ENCODE measurements around the gene NHS. TPM values are rescaled to one million over a fixed set of nuclear protein-coding genes. Genes with fewer than 3 reads are reported as not detected.
A peak's percentile ranks its signal among the peaks of the same experiment; 100 is the strongest.

The NHS gene
- total RNA-seq, 1 donor from 2014 or later: 12.1 TPM

DNA sequence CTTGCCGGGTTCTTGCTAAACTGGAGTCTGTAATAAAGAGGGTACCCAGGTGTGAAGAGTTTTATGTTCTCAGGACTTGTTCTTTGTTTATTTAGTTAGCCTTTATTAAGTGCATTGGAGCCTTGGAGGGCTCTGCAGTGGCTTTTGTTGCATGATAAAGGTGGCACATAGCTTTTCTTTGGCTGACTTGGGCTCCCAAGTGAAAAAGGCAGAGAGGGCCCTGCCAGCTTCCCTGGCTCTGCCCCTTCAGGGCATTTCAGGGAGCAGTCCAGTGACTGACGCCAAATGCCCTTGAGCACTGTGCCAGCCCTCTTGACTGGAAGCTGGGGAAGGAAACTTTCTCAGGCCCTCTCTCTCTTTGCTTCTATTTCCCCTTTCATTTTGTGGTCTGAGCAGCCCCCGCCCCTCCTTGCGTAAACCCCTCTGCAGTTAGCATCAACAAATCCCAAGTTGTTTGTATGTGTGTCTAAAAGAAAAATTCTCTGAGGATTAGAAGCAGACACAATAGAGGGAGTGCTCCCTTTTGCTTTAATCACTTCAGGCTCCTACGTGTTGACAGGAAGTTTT is 152.2 kb downstream of the NHS start:
- Mint-ChIP-seq H3K27me3 (ENCODE audit: insufficient read depth, low read depth) (peaks cover 10% of the 10 kb centered on the region), H3K27ac (peak overlapping the region; percentile 28), H3K4me3 (no peak overlapping the region), H3K4me1 (peaks cover 67% of the 10 kb centered on the region), H3K9me3 (no peaks in the 10 kb centered on the region), H3K36me3 (no peaks in the 10 kb centered on the region)
- Histone ChIP-seq H3K79me2 (ENCODE audit: low read depth) (no peaks in the 10 kb centered on the region), H3K4me1 (peaks cover 15% of the 10 kb centered on the region), H3K4me2 (peak overlapping the region; percentile 52), H3K27me3 (no peaks in the 10 kb centered on the region), H3K36me3 (no peaks in the 10 kb centered on the region), H3K27ac (no peak overlapping the region), H3K9ac (no peak overlapping the region), H3K4me3 (no peak overlapping the region), H2AFZ (replicated peaks) (no peak overlapping the region), H3K9me3 (ENCODE audit: low read depth) (no peaks in the 10 kb centered on the region), H3F3A (ENCODE audit: low read depth) (no peaks in the 10 kb centered on the region), H4K20me1 (ENCODE audit: low read depth) (no peaks in the 10 kb centered on the region)
- peak; percentile 25 for DNase-seq (ENCODE audit: low spot score)
- TF ChIP-seq, protein P1, sequence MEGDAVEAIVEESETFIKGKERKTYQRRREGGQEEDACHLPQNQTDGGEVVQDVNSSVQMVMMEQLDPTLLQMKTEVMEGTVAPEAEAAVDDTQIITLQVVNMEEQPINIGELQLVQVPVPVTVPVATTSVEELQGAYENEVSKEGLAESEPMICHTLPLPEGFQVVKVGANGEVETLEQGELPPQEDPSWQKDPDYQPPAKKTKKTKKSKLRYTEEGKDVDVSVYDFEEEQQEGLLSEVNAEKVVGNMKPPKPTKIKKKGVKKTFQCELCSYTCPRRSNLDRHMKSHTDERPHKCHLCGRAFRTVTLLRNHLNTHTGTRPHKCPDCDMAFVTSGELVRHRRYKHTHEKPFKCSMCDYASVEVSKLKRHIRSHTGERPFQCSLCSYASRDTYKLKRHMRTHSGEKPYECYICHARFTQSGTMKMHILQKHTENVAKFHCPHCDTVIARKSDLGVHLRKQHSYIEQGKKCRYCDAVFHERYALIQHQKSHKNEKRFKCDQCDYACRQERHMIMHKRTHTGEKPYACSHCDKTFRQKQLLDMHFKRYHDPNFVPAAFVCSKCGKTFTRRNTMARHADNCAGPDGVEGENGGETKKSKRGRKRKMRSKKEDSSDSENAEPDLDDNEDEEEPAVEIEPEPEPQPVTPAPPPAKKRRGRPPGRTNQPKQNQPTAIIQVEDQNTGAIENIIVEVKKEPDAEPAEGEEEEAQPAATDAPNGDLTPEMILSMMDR (IDR thresholded peaks at IDR 0.05): no peak
- TF ChIP-seq EZH2phosphoT487 (IDR thresholded peaks at IDR 0.05) (no peak), EZH2 (IDR thresholded peaks at IDR 0.05) (no peak)

DNA sequence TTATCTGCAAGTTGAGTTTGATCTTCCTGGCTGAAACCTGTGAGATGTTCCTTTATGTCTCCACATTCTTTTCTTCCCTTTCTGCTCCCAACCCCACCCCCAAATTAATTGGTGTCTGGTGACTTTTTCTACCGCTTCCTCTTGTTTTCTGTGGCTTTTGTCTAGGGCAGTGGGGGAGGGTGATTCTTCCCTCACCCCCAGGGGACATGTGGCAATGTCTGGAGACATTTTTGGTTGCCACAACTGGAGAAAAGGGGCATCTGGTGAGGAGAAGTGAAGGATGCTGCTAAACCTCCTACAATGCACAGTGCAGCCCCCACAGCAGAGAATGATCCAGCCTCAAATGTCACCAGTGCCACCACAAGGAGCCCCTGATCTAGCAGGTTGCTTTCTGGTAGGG is 152.9 kb downstream of the NHS start:
- Mint-ChIP-seq H3K4me1 (peaks cover 62% of the 10 kb centered on the region), H3K4me3 (no peak overlapping the region), H3K9me3 (no peaks in the 10 kb centered on the region), H3K36me3 (no peaks in the 10 kb centered on the region), H3K27ac (peak overlapping the region; percentile 38), H3K27me3 (ENCODE audit: insufficient read depth, low read depth) (peaks cover 7% of the 10 kb centered on the region)
- Histone ChIP-seq H3K36me3 (no peaks in the 10 kb centered on the region), H3K4me2 (peak overlapping the region; percentile 52), H3K27ac (no peak overlapping the region), H3K27me3 (no peaks in the 10 kb centered on the region), H2AFZ (replicated peaks) (no peak overlapping the region), H3K4me3 (no peak overlapping the region), H3K9ac (no peak overlapping the region), H3K79me2 (ENCODE audit: low read depth) (no peaks in the 10 kb centered on the region), H3K9me3 (ENCODE audit: low read depth) (no peaks in the 10 kb centered on the region), H4K20me1 (ENCODE audit: low read depth) (no peaks in the 10 kb centered on the region), H3K4me1 (peaks cover 15% of the 10 kb centered on the region), H3F3A (ENCODE audit: low read depth) (no peaks in the 10 kb centered on the region)
- TF ChIP-seq EZH2 (IDR thresholded peaks at IDR 0.05) (no peak), EZH2phosphoT487 (IDR thresholded peaks at IDR 0.05) (no peak)
- TF ChIP-seq, protein P1 (IDR thresholded peaks at IDR 0.05): no peak
- DNase-seq (ENCODE audit: low spot score): peak; percentile 23

GRCh38 chrX:17529151-17529745 is 154.2 kb downstream of the NHS start:
- Histone ChIP-seq H3K9ac (no peak overlapping the region), H3K27me3 (no peaks in the 10 kb centered on the region), H3K79me2 (ENCODE audit: low read depth) (no peaks in the 10 kb centered on the region), H3K9me3 (ENCODE audit: low read depth) (no peaks in the 10 kb centered on the region), H3K36me3 (no peaks in the 10 kb centered on the region), H4K20me1 (ENCODE audit: low read depth) (no peaks in the 10 kb centered on the region), H3K4me3 (no peak overlapping the region), H2AFZ (replicated peaks) (no peak overlapping the region), H3K27ac (no peak overlapping the region), H3F3A (ENCODE audit: low read depth) (no peaks in the 10 kb centered on the region), H3K4me1 (peaks cover 15% of the 10 kb centered on the region), H3K4me2 (no peak overlapping the region)
- DNase-seq (ENCODE audit: low spot score): no peak
- H3K27ac Mint-ChIP-seq: no peak overlapping the region
- TF ChIP-seq, protein P1 (IDR thresholded peaks at IDR 0.05): no peak
- no peak for TF ChIP-seq EZH2phosphoT487 (IDR thresholded peaks at IDR 0.05)
- TF ChIP-seq EZH2 (IDR thresholded peaks at IDR 0.05): no peak
- H3K4me3 Mint-ChIP-seq: no peak overlapping the region
- H3K27me3 Mint-ChIP-seq (ENCODE audit: insufficient read depth, low read depth): peaks cover 3% of the 10 kb centered on the region
- no peaks in the 10 kb centered on the region for H3K36me3 Mint-ChIP-seq
- H3K4me1 Mint-ChIP-seq: peaks cover 66% of the 10 kb centered on the region
- no peaks in the 10 kb centered on the region for H3K9me3 Mint-ChIP-seq

All from neural progenitor cell (in vitro differentiated cells).